Gastrocnemius medialis (tissue), 4 donors: Measurements from ENCODE around the gene CLDN6.

Experiments used
- POLR2A ChIP-seq, 2 donors: fragments of 450-650 bp; IDR thresholded peaks; one replicate each; pipeline ENCODE4 v1.6.1; 2017; ENCODE audit warnings: antibody characterized with exemption in 2 of 2, mild to moderate bottlenecking in 2 of 2, moderate library complexity in 2 of 2
- TF ChIP-seq, protein P1 (sequence below), 5 experiments: fragments of 450-650 bp in 3 of 5; fragments of 200-600 bp in 2 of 5; sonication (generic) in 2 of 5; IDR thresholded peaks in 4 of 5; conservative IDR thresholded peaks in 1 of 5; 1 replicate in 4 of 5; 2 replicates in 1 of 5; pipeline ENCODE4 v1.5.1; 2016 to 2019; ENCODE audit warnings: antibody characterized with exemption in 5 of 5, mild to moderate bottlenecking in 3 of 5, moderate library complexity in 3 of 5

DNA sequence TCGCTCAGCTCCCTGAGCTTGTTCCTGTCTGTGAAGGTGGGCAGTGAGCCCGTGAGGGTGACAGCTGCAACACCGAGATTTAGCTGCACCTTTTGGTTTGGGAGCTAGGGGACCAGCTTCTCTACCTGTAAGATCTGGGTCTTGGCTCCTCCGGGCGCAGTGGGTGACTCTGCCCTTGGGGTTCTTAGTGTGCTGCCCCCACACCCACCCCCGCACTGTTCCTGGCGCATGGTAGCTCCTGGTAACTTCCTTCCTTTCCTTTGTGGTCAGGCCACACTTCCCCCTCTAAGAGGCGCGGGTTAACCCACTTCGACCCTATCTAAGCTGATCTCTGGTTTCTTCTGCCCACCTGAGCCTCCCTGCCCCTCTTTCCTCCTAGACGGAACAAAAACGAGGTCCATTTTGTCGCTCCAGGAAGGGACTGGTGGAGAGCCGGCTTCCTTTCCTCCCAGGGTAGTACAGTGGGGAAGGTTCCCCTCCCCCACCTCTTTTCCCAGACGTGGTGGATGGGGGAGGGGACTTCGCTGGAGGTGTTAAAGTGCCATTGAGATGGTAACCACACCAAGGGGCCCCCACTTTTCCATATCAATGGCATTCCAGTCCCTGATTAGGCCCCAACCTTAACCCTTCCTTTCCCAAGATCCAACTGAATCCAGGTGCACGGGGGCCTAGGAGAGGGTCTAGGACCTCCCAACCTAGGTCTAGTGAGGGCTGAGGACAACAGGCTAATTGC is 9.9 kb downstream of the CLDN6 start:
- TF ChIP-seq, protein P1, sequence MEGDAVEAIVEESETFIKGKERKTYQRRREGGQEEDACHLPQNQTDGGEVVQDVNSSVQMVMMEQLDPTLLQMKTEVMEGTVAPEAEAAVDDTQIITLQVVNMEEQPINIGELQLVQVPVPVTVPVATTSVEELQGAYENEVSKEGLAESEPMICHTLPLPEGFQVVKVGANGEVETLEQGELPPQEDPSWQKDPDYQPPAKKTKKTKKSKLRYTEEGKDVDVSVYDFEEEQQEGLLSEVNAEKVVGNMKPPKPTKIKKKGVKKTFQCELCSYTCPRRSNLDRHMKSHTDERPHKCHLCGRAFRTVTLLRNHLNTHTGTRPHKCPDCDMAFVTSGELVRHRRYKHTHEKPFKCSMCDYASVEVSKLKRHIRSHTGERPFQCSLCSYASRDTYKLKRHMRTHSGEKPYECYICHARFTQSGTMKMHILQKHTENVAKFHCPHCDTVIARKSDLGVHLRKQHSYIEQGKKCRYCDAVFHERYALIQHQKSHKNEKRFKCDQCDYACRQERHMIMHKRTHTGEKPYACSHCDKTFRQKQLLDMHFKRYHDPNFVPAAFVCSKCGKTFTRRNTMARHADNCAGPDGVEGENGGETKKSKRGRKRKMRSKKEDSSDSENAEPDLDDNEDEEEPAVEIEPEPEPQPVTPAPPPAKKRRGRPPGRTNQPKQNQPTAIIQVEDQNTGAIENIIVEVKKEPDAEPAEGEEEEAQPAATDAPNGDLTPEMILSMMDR (IDR thresholded peaks at IDR 0.05 in 4 of 5, conservative IDR thresholded peaks at IDR 0.05 in 1 of 5), result no peak
- no peak for TF ChIP-seq POLR2A (IDR thresholded peaks at IDR 0.05)
